ENCODE data around the gene ITPRIPL2. TPM values are rescaled to one million over a fixed set of nuclear protein-coding genes. Genes with fewer than 3 reads are reported as not detected.

Gene ITPRIPL2
- total RNA-seq, 2 donors from 2014 or later: 56.6 to 66.4 TPM

GRCh38 chr16:19083670-19084069 lies 30.1 kb upstream of the ITPRIPL2 start:
- peak overlapping the region in 1 of 2 donors; percentile 46 for H3K27ac ChIP-seq
- 14% methylated on average over 1 of the region's 1 CpG for WGBS
- H3K27me3 ChIP-seq (replicated peaks; ENCODE audit: insufficient read depth): no peaks in the 10 kb centered on the region
- no peak overlapping the region for H3K4me3 ChIP-seq
- H3K9me3 ChIP-seq: no peaks in the 10 kb centered on the region
- no peak for DNase-seq (ENCODE audit: low spot score)
- no peaks in the 10 kb centered on the region for H3K4me1 ChIP-seq (replicated peaks)
- TF ChIP-seq CTCF (IDR thresholded peaks at IDR 0.05): no peak
- TF ChIP-seq POLR2A (IDR thresholded peaks at IDR 0.05): no peak
- peak; percentile 31 for TF ChIP-seq POLR2AphosphoS5 (IDR thresholded peaks at IDR 0.05)
- no peaks in the 10 kb centered on the region for H3K36me3 ChIP-seq
- intact Hi-C loops (cut with DNase I): loop anchor here (10.0 kb wide), 1 partner anchor 51 kb away; no protein-coding TSS in a partner anchor

- H3K9me3 ChIP-seq: no peaks in the 10 kb centered on the region
- no peaks in the 10 kb centered on the region for H3K36me3 ChIP-seq
- no peak overlapping the region for H3K4me3 ChIP-seq
- WGBS: 38% methylated on average over 3 of the region's 3 CpGs
- H3K27me3 ChIP-seq (replicated peaks; ENCODE audit: insufficient read depth): no peaks in the 10 kb centered on the region
- intact Hi-C loops (cut with DNase I): loop anchor here (10.0 kb wide), 1 partner anchor 51 kb away; no protein-coding TSS in a partner anchor
- H3K27ac ChIP-seq: peak overlapping the region in 1 of 2 donors; percentile 46
- DNase-seq (ENCODE audit: low spot score): no peak
- no peaks in the 10 kb centered on the region for H3K4me1 ChIP-seq (replicated peaks)
- TF ChIP-seq POLR2A (IDR thresholded peaks at IDR 0.05) (no peak), CTCF (IDR thresholded peaks at IDR 0.05) (no peak), POLR2AphosphoS5 (IDR thresholded peaks at IDR 0.05) (no peak)
Observed at GRCh38 chr16:19084139-19084538, 29.6 kb upstream of the ITPRIPL2 start.

GRCh38 chr16:19084879-19085278 lies 28.9 kb upstream of the ITPRIPL2 start:
- WGBS: 92% methylated on average over 5 of the region's 5 CpGs
- TF ChIP-seq CTCF (IDR thresholded peaks at IDR 0.05): no peak
- no peak for TF ChIP-seq POLR2AphosphoS5 (IDR thresholded peaks at IDR 0.05)
- TF ChIP-seq POLR2A (IDR thresholded peaks at IDR 0.05): no peak
- peak overlapping the region in 1 of 2 donors; percentile 0 for H3K27ac ChIP-seq
- no peaks in the 10 kb centered on the region for H3K36me3 ChIP-seq
- H3K4me3 ChIP-seq: no peak overlapping the region
- no peaks in the 10 kb centered on the region for H3K9me3 ChIP-seq
- intact Hi-C loops (cut with DNase I): loop anchor here (5.0 to 10.0 kb wide), 2 partner anchors 50 to 417 kb away; no protein-coding TSS in a partner anchor
- H3K4me1 ChIP-seq (replicated peaks): no peaks in the 10 kb centered on the region
- DNase-seq (ENCODE audit: low spot score): no peak
- no peaks in the 10 kb centered on the region for H3K27me3 ChIP-seq (replicated peaks; ENCODE audit: insufficient read depth)

- no peak for DNase-seq (ENCODE audit: low spot score)
- Histone ChIP-seq H3K4me3 (no peak overlapping the region), H3K27me3 (replicated peaks; ENCODE audit: insufficient read depth) (no peaks in the 10 kb centered on the region), H3K36me3 (no peaks in the 10 kb centered on the region), H3K4me1 (replicated peaks) (no peaks in the 10 kb centered on the region), H3K9me3 (no peaks in the 10 kb centered on the region), H3K27ac (peak overlapping the region; percentile 8 to 39)
- WGBS: 51% methylated on average over 8 of the region's 8 CpGs
- intact Hi-C loops (cut with DNase I): loop anchor here (2.0 to 10.0 kb wide), 4 partner anchors 49 to 417 kb away; partner anchors contain the start of gene SYT17
- no peak for TF ChIP-seq CTCF (IDR thresholded peaks at IDR 0.05)
- TF ChIP-seq POLR2A (IDR thresholded peaks at IDR 0.05): no peak
- TF ChIP-seq POLR2AphosphoS5 (IDR thresholded peaks at IDR 0.05): no peak
Observed at GRCh38 chr16:19085679-19086200, 28.0 kb upstream of the ITPRIPL2 start.

All from prostate gland (tissue), 2 donors.